Measurements from ENCODE around the gene G6PC2. TPM values are rescaled to one million over a fixed set of nuclear protein-coding genes. Genes with fewer than 3 reads are reported as not detected.

The G6PC2 gene
- total RNA-seq, 1 experiment from 2014 or later, result not detected

DNA sequence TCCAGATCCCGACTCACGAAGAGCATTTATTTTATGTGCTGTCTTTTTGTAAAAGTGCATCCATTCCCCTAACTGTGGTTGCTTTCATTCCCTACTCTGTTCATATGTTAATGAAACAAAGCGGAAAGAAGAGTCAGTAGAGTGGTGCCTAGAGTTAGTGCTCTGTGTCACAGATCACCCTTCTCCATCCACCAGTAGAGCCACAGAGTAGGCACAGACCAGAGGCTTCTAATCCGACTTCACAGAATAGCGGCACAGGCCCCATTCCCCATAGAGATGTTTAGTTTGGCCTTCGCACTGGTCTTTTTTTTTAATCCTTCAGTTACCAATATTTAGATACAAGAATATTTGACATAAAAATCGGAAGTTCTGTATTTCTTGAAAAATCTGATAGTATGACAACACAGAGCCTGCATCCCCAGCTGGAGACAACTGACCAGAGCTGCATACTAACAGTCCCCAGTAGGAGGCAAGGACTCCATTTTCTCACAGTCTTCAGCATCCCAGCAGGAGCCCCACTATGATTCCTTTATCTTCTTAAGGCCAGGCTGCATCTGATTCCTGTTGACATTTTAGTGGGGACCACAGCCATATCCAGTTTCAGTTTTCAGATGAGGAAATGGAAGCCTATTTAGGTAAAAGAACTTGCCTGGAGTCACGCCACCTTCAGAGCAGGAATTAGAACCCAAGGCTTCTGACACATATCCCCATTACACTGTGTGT lies 7.0 kb downstream of the G6PC2 start:
- Mint-ChIP-seq H3K4me1 (ENCODE audit: low read depth, unreplicated experiment) (no peaks in the 10 kb centered on the region), H3K27ac (ENCODE audit: unreplicated experiment) (no peak overlapping the region), H3K4me3 (ENCODE audit: unreplicated experiment) (no peak overlapping the region), H3K9me3 (ENCODE audit: unreplicated experiment) (no peaks in the 10 kb centered on the region), H3K36me3 (ENCODE audit: insufficient read depth, unreplicated experiment) (no peaks in the 10 kb centered on the region), H3K27me3 (ENCODE audit: insufficient read depth, unreplicated experiment) (peaks cover 15% of the 10 kb centered on the region)
- Histone ChIP-seq H3K4me3 (ENCODE audit: low read depth, low read length) (no peak overlapping the region), H3K27me3 (replicated peaks; ENCODE audit: control insufficient read depth, insufficient read depth, low read length) (no peaks in the 10 kb centered on the region; the same call in 1 of the 2 replicates), H3K36me3 (ENCODE audit: control insufficient read depth, insufficient read depth, low read length) (no peaks in the 10 kb centered on the region), H3K4me1 (no peaks in the 10 kb centered on the region), H3K9me3 (no peaks in the 10 kb centered on the region)
- DNase-seq, result no peak
- intact Hi-C loops (cut with micrococcal nuclease; ENCODE audit: unreplicated experiment), result no loop called here
- no TSS peak for BruUV-seq (replicated peaks)
- no peak for TF ChIP-seq CTCF (IDR thresholded peaks at IDR 0.05; ENCODE audit: insufficient read depth in 1 of 2, low read depth in 1 of 2, low read length in 1 of 2, severe bottlenecking in 1 of 2, unreplicated experiment in 1 of 2)
- CTCF ChIA-PET, result no interaction called here
- POLR2A ChIA-PET, result no interaction called here

DNA sequence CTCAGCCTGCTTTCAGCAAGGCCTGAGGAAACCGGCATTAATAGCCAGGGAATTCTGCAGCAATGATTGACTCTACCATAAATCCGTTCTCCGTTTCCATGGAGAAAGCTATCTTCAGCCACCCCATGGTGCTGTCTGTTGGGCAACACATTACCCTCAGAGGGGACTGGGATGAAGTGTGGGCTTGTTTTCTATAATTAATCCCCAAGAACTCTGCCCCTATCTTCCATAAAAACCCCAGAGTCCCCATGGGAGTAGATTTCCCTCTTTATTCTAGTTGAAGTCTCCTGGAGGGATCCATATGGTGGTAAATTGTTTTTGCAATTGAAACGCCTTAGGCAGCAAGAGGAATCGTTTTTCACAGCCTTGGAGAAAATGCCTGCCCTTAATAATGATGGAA lies 9.2 kb downstream of the G6PC2 start:
- Mint-ChIP-seq H3K27ac (ENCODE audit: unreplicated experiment) (no peak overlapping the region), H3K9me3 (ENCODE audit: unreplicated experiment) (no peaks in the 10 kb centered on the region), H3K4me3 (ENCODE audit: unreplicated experiment) (no peak overlapping the region), H3K36me3 (ENCODE audit: insufficient read depth, unreplicated experiment) (no peaks in the 10 kb centered on the region), H3K4me1 (ENCODE audit: low read depth, unreplicated experiment) (no peaks in the 10 kb centered on the region), H3K27me3 (ENCODE audit: insufficient read depth, unreplicated experiment) (peaks cover 22% of the 10 kb centered on the region)
- Histone ChIP-seq H3K4me3 (ENCODE audit: low read depth, low read length) (no peak overlapping the region), H3K4me1 (no peaks in the 10 kb centered on the region), H3K27me3 (replicated peaks; ENCODE audit: control insufficient read depth, insufficient read depth, low read length) (no peaks in the 10 kb centered on the region), H3K9me3 (0 out of 2 replicates have a peak, but pooled peaks cover 1% of the 10 kb centered on the region), H3K36me3 (ENCODE audit: control insufficient read depth, insufficient read depth, low read length) (no peaks in the 10 kb centered on the region)
- BruUV-seq (replicated peaks), result no TSS peak
- CTCF ChIA-PET, result no interaction called here
- no peak for DNase-seq
- TF ChIP-seq CTCF (IDR thresholded peaks at IDR 0.05; ENCODE audit: insufficient read depth in 1 of 2, low read depth in 1 of 2, low read length in 1 of 2, severe bottlenecking in 1 of 2, unreplicated experiment in 1 of 2), result no peak
- intact Hi-C loops (cut with micrococcal nuclease; ENCODE audit: unreplicated experiment), result no loop called here
- POLR2A ChIA-PET, result no interaction called here

DNA sequence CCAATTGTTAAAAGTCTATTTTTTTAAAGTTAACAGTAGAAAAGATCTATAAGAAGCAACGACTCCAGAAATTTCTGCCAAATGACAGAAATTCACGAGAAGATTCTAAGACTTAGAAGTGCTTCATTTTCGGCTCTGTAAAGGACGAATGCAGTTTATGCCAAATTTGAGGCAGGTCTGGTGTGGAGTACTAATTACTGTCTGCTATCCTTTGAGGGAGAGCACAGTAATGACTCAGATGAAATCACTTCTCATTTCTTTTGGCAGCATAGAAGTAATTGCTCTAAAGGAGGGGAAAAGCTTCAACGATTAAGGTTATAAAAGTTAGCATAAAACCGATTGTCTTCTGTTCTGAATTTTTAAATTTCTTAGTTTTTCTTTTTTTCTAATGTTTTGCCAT lies 11.4 kb downstream of the G6PC2 start:
- H3K36me3 ChIP-seq (ENCODE audit: control insufficient read depth, insufficient read depth, low read length), result no peaks in the 10 kb centered on the region
- intact Hi-C loops (cut with micrococcal nuclease; ENCODE audit: unreplicated experiment), result no loop called here
- H3K4me3 ChIP-seq (ENCODE audit: low read depth, low read length), result no peak overlapping the region

More for the DNA sequence above, 11.4 kb downstream of the G6PC2 start:
- Mint-ChIP-seq H3K4me1 (ENCODE audit: low read depth, unreplicated experiment) (no peaks in the 10 kb centered on the region), H3K9me3 (ENCODE audit: unreplicated experiment) (no peaks in the 10 kb centered on the region), H3K27ac (ENCODE audit: unreplicated experiment) (no peak overlapping the region), H3K36me3 (ENCODE audit: insufficient read depth, unreplicated experiment) (no peaks in the 10 kb centered on the region), H3K27me3 (ENCODE audit: insufficient read depth, unreplicated experiment) (peaks cover 19% of the 10 kb centered on the region), H3K4me3 (ENCODE audit: unreplicated experiment) (no peak overlapping the region)
- no peak for TF ChIP-seq CTCF (IDR thresholded peaks at IDR 0.05; ENCODE audit: insufficient read depth in 1 of 2, low read depth in 1 of 2, low read length in 1 of 2, severe bottlenecking in 1 of 2, unreplicated experiment in 1 of 2)
- H3K4me1 ChIP-seq, result no peaks in the 10 kb centered on the region
- peaks cover 2% of the 10 kb centered on the region; the same call in 1 of the 2 replicates for H3K27me3 ChIP-seq (replicated peaks; ENCODE audit: control insufficient read depth, insufficient read depth, low read length)
- ChIA-PET CTCF (no interaction called here), POLR2A (no interaction called here)
- DNase-seq, result no peak
- BruUV-seq (replicated peaks), result no TSS peak
- 0 out of 2 replicates have a peak, but pooled peaks cover 3% of the 10 kb centered on the region for H3K9me3 ChIP-seq
